ENCODE data around the gene GRHL1. TPM values are rescaled to one million over a fixed set of nuclear protein-coding genes. Genes with fewer than 3 reads are reported as not detected.

GRHL1 gene
- total RNA-seq, 1 donor from 2014 or later, result 3.9 TPM

- TF ChIP-seq, protein P1, sequence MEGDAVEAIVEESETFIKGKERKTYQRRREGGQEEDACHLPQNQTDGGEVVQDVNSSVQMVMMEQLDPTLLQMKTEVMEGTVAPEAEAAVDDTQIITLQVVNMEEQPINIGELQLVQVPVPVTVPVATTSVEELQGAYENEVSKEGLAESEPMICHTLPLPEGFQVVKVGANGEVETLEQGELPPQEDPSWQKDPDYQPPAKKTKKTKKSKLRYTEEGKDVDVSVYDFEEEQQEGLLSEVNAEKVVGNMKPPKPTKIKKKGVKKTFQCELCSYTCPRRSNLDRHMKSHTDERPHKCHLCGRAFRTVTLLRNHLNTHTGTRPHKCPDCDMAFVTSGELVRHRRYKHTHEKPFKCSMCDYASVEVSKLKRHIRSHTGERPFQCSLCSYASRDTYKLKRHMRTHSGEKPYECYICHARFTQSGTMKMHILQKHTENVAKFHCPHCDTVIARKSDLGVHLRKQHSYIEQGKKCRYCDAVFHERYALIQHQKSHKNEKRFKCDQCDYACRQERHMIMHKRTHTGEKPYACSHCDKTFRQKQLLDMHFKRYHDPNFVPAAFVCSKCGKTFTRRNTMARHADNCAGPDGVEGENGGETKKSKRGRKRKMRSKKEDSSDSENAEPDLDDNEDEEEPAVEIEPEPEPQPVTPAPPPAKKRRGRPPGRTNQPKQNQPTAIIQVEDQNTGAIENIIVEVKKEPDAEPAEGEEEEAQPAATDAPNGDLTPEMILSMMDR (conservative IDR thresholded peaks at IDR 0.05; ENCODE audit: low read depth, low read length), result no peak
- H3K4me3 ChIP-seq (ENCODE audit: low read depth, low read length), result no peak overlapping the region
- DNase-seq (ENCODE audit: low read depth), result no peak
Measured at GRCh38 chr2:10031886-10032745, 80.6 kb downstream of the GRHL1 start.

DNA sequence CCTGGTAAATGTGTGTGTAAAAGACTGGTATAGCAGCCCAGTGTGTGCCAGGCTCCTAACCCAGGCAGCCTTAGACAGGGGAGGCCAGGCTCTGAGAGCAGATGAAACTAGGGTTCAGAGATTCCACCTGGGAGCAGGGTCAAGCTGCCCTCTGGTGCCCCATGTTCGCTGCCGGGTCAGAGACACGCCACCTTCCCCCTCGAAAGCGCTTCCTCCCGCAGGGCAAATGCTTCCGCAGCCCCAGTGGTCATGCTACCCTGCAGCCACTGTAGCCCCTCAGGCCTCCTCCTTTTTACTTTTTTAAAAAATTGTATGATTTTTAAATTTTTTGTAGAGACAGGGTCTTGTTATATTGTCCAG lies 81.2 kb downstream of the GRHL1 start:
- H3K4me3 ChIP-seq (ENCODE audit: low read depth, low read length), result no peak overlapping the region
- DNase-seq (ENCODE audit: low read depth), result no peak
- TF ChIP-seq, protein P1 (conservative IDR thresholded peaks at IDR 0.05; ENCODE audit: low read depth, low read length), result no peak

DNA sequence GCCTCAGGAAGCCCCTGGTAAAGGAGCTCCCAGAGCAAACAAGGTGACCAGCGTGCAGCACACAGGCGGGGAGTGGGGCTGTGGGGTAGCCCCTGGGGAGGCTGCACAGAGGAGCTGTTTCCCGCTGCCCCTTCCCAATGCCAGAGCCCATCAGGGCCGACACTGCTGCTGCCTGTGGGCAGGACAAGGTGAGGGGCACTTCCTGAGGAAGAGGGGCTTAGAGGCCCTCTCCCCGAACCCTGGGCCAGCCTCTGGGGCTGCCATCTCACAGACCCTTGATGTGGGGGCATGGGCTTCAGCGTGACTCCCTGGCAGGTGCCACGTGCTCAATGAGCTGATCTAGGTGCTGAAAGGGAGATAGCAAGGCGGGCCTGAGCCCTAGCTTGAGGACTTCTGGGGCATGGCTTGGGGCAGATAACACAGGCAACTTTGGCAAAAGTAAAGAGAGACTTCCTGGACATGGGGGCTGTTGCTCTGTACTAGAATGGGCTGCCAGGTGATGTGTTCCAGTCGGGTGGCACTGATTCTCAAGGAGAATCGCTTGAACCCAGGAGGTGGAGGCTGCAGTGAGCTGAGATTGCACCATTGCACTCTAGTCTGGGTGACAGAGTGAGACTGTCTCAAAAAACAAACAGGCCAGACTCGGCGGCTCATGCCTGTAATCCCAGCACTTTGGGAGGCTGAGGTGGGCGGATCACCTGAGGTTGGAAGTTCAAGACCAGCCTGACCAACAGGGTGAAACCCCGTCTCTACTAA lies 81.9 kb downstream of the GRHL1 start:
- no peak overlapping the region for H3K4me3 ChIP-seq (ENCODE audit: low read depth, low read length)
- DNase-seq (ENCODE audit: low read depth), result no peak
- TF ChIP-seq, protein P1 (conservative IDR thresholded peaks at IDR 0.05; ENCODE audit: low read depth, low read length), result no peak

DNA sequence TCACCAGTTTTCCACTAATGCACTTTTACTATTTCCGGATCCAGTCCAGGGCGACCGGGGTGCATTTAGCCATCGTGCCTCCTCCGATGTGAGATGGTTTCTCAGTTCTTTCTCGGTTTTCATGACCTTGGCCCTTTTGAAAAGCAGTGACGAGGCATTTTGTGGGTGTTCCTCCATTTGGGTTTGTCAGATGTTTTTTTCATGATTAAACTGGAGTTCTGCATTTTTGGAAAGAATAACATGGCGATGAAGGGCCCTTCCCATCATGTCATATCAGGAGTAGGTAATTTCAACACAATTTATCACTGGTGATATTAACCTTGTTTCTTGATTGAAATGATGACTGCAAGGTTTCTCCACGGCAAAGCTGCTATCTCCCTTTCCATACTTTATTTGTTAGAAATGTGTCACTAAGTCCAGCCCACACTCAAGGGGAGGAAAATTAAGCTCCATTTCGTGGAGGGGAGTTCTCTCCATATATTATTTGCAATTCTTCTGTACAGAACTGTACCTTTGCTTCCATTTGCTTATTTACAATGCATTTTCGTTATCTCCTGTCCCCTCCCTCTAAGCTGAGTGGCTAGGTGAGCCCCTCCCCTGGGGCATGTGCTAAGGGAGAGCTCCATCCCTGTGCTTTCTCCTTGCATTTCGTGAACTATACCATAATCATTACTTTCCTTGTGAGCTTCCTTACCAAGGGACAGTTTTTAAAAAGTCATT lies 83.0 kb downstream of the GRHL1 start:
- no peak overlapping the region for H3K4me3 ChIP-seq (ENCODE audit: low read depth, low read length)
- no peak for DNase-seq (ENCODE audit: low read depth)
- TF ChIP-seq, protein P1 (conservative IDR thresholded peaks at IDR 0.05; ENCODE audit: low read depth, low read length), result no peak

GRCh38 chr2:10035053-10035422 lies 83.5 kb downstream of the GRHL1 start:
- DNase-seq (ENCODE audit: low read depth), result no peak
- no peak overlapping the region for H3K4me3 ChIP-seq (ENCODE audit: low read depth, low read length)
- TF ChIP-seq, protein P1 (conservative IDR thresholded peaks at IDR 0.05; ENCODE audit: low read depth, low read length), result no peak

DNA sequence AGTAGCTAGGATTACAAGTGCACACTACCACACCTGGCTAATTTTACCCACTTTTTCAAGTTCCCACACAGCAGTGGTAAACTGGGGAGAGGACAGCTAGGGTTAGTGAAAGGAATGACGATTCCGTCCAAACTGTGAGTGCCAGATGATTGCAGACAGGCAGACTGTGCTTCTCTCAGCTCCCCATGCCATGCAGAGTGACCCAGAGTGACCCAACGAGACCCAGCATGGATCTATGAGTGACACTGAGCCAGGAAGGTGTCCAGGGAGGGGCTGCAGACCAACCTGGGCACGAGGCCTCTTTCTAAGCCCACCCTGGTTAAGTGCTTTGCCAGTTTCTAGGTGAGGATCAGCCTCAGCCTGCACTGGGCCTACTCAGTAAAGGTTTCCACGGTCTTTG lies 84.1 kb downstream of the GRHL1 start:
- H3K4me3 ChIP-seq (ENCODE audit: low read depth, low read length), result no peak overlapping the region
- TF ChIP-seq, protein P1 (conservative IDR thresholded peaks at IDR 0.05; ENCODE audit: low read depth, low read length), result no peak
- no peak for DNase-seq (ENCODE audit: low read depth)

All from epithelial cell of proximal tubule (primary cell).